Right lobe of liver (tissue), 4 donors: ENCODE measurements around the gene LITAF.

Experiments used
- CTCF ChIP-seq, 4 donors: fragments of 200-600 bp in 3 of 4; fragments of 450-650 bp in 1 of 4; IDR thresholded peaks; one replicate each; pipeline versions ENCODE4 v1.5.1 to v1.8.0; 2016 to 2022; ENCODE audit warnings: antibody characterized with exemption in 4 of 4, mild to moderate bottlenecking in 2 of 4
- POLR2A ChIP-seq: fragments of 450-650 bp; IDR thresholded peaks from one replicate; pipeline ENCODE4 v1.6.1; 2017; ENCODE audit warnings: antibody characterized with exemption, mild to moderate bottlenecking
- donor health status: DM: no; HTN: no; CAD: no.
- donor health status: DM: no; HTN: no; CAD: no.
- donor health status: DM: no; HTN: yes; CAD: no.

GRCh38 chr16:11580451-11581086 lies 6.2 kb downstream of the LITAF start:
- TF ChIP-seq CTCF (IDR thresholded peaks at IDR 0.05) (no peak), POLR2A (no peak)
